Heart right ventricle (tissue), 16 donors: ENCODE results near the gene CACNA1A. TPM values are rescaled to one million over a fixed set of nuclear protein-coding genes. Genes with fewer than 3 reads are reported as not detected.

ENCODE experiments used
- ATAC-seq, 8 donors: fragments of 200-7000 bp; cut with Tn5 transposase; one replicate each; pipeline ENCODE4 v1.9.1; 2020; ENCODE audit warnings: mild to moderate bottlenecking in 8 of 8, moderate library complexity in 8 of 8, moderate number of reproducible peaks in 1 of 8
- DNase-seq, 2 donors: peaks; one replicate each; pipeline ENCODE4 v3.0.0-alpha.2; 2020
- H3K27ac ChIP-seq, 10 donors: fragments of 200-600 bp; sonication (generic) in 2 of 10; one replicate each; pipeline versions ENCODE4 v1.5.0 to v1.8.0; 2020 to 2022; ENCODE audit warnings: mild to moderate bottlenecking in 3 of 10
- H3K27me3 ChIP-seq, 7 donors: fragments of 200-600 bp; one replicate each; pipeline ENCODE4 v1.8.0; 2021 to 2022; ENCODE audit warnings: mild to moderate bottlenecking in 2 of 7
- H3K36me3 ChIP-seq, 9 donors: fragments of 200-600 bp; sonication (generic) in 1 of 9; one replicate each; pipeline versions ENCODE4 v1.5.0 to v1.8.0; 2020 to 2022; ENCODE audit warnings: mild to moderate bottlenecking in 2 of 9
- H3K4me1 ChIP-seq, 9 donors: fragments of 200-600 bp; sonication (generic) in 1 of 9; one replicate each; pipeline versions ENCODE4 v1.5.0 to v1.8.0; 2020 to 2022; ENCODE audit warnings: mild to moderate bottlenecking in 4 of 9
- H3K4me3 ChIP-seq, 10 donors: fragments of 200-600 bp; sonication (generic) in 2 of 10; one replicate each; pipeline versions ENCODE4 v1.5.0 to v1.8.0; 2020 to 2022; ENCODE audit warnings: mild to moderate bottlenecking in 7 of 10, moderate library complexity in 2 of 10
- H3K9me3 ChIP-seq, 11 donors: fragments of 200-600 bp in 10 of 11; sonication (generic) in 2 of 11; one replicate each; pipeline versions ENCODE4 v1.5.0 to v1.8.0; 2013 to 2022; ENCODE audit warnings: mild to moderate bottlenecking in 2 of 11, control low read depth in 1 of 11, moderate library complexity in 1 of 11
- WGBS, 2 donors: extraction: QIAGEN DNeasy Blood & Tissue Kit; methylation state at CpG; one replicate each; pipeline ENCODE4 v1.1.7; 2013; ENCODE audit warnings: inconsistent platforms in 1 of 2; 5-methylcytosine and 5-hydroxymethylcytosine counted together
- intact Hi-C, 10 donors: fragments of 100-400 bp; cut with DNase I; formaldehyde crosslinking; loops; one replicate each; pipeline versions ENCODE4 v1.11.1 to v1.14.2; 2022
- polyA plus RNA-seq, 2 donors: library from polyadenylated mRNA; stranded (reverse); fragments of 200-250 nt; gene quantifications; one replicate each; pipeline ENCODE4 v1.2.3, GENCODE V29; 2013
- total RNA-seq, 10 donors: library from RNA; stranded (reverse); fragmentation: NEBNext Ultra II Directional in 3 of 10; extraction: Animal tissue kit (Norgen Biotek cat#: 25700) in 3 of 10; gene quantifications; one replicate each; pipeline versions ENCODE4 v1.2.1 to v1.2.4, GENCODE V29; 2021 to 2023
- TF ChIP-seq, protein P1 (sequence below), 9 donors: fragments of 200-600 bp; sonication (generic) in 2 of 9; IDR thresholded peaks; one replicate each; pipeline versions ENCODE4 v1.5.0 to v1.8.0; 2021 to 2022; ENCODE audit warnings: antibody characterized with exemption in 9 of 9, mild to moderate bottlenecking in 5 of 9, moderate library complexity in 1 of 9
- donor health status: Arrhythmogenic right ventricular cardiomyopathy.
- donor health status: ischemic (EF 13 %, LVEDD 7.1; RV severe dilation, severe dysfunction).
- donor health status: healthy with polysubstance abuse.
- donor health status: DM: no; HTN: yes; CAD: no.
- donor health status: DM: no; HTN: no; CAD: no.
- donor health status: ischemic (EF 25% LVEDD 6.9; RV normal size, moderate dysfunction).
- donor health status: ischemic (EF 25% LVEDD 5.7; RV mildly dilated, moderate dysfunction).
- donor health status: healthy.
- donor health status: DM: yes; HTN: yes; CAD: no.
- donor health status: Ischemic cardiomyopathy.
- donor health status: ischemic (EF 35%, LVEDD 5.7; RV mildly dilated, moderate dysfunction).
- donor health status: nonischemic (EF 11% LVEDD 7.7; RV severe dilation, severe dysfunction).
- donor health status: DM: yes; HTN: yes; CAD: no.
- donor health status: PGD.
- donor health status: ischemic (EF 29% LVEDD 5.4; RV normal size, mild dysfunction).
- donor health status: nonischemic (EF 23%, LVEDD 6.1; RV moderate dilation, normal function).

Gene CACNA1A
- total and polyA plus RNA-seq, 12 donors, result 0.21 to 2.3 (median 0.66) TPM

DNA sequence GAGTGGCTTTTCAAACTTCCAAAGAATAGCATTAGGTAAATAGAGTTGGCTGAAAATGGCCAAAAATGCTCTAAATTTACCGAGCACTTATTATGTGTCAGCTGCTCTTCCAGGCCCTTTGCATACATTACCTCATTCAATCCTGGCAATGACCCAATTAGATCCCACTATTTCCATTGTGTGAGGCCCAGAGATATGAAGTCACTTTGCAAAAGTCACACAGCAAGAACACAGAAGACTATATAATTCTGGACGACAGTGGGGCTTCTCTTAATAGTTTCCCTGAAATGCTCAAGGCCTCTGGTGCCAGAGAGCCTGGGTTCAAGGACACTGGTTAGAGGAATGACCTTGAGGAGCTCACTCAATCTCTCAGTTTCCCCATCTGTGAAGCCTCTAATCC lies 209.3 kb downstream of the CACNA1A start:
- Histone ChIP-seq H3K4me1 (no peaks in the 10 kb centered on the region), H3K9me3 (no peaks in the 10 kb centered on the region), H3K36me3 (no peaks in the 10 kb centered on the region), H3K4me3 (no peak overlapping the region), H3K27ac (no peak overlapping the region), H3K27me3 (peaks cover 6 to 62% (median 42%) of the 10 kb centered on the region in 7 donors)
- DNase-seq (no peak), ATAC-seq (no peak)
- TF ChIP-seq, protein P1, sequence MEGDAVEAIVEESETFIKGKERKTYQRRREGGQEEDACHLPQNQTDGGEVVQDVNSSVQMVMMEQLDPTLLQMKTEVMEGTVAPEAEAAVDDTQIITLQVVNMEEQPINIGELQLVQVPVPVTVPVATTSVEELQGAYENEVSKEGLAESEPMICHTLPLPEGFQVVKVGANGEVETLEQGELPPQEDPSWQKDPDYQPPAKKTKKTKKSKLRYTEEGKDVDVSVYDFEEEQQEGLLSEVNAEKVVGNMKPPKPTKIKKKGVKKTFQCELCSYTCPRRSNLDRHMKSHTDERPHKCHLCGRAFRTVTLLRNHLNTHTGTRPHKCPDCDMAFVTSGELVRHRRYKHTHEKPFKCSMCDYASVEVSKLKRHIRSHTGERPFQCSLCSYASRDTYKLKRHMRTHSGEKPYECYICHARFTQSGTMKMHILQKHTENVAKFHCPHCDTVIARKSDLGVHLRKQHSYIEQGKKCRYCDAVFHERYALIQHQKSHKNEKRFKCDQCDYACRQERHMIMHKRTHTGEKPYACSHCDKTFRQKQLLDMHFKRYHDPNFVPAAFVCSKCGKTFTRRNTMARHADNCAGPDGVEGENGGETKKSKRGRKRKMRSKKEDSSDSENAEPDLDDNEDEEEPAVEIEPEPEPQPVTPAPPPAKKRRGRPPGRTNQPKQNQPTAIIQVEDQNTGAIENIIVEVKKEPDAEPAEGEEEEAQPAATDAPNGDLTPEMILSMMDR (IDR thresholded peaks at IDR 0.05), result no peak
- WGBS, 2 donors, result 70 to 77% methylated on average over 2 of the region's 2 CpGs
- intact Hi-C loops, result loop anchor here in 1 of 10 donors (10.0 kb wide), 1 partner anchor 138 kb away; no protein-coding TSS in a partner anchor

DNA sequence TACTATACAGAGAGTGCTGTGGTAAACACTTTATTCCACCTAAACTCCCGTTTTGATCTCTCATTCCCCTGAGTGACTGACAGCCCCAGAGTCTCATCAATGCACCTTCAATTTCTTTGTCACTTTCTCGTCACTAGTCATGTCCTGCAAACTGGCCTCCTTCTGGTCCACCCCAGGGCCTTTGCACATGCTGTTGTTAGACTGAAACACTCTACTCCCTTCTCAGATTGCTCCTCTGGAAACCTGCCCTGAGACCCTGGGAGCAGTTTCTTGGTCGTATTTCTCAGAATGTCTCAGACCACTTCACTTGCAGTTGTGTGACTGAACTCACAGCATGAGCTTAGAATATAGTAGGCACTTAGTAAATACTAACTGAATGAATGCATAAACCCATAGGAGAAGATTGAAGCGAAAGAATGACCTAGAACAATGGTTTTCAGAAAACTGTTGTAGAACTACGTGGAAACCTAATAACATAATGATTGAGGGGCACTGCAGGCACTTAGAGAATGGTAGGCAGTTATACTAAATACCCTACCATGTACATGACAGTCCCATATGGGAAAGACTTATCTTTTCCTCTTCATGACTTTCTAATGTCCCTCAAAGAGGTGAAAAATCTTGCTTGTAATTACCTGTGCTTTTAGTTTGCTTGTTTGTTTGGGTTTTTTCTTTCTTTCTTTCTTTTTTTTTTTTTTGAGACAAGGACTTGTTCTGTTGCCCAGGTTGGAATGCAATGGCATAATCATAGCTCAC lies 211.3 kb downstream of the CACNA1A start:
- Histone ChIP-seq H3K4me3 (no peak overlapping the region), H3K27ac (no peak overlapping the region), H3K36me3 (no peaks in the 10 kb centered on the region), H3K4me1 (no peaks in the 10 kb centered on the region), H3K27me3 (peaks cover 6 to 44% (median 30%) of the 10 kb centered on the region in 7 donors), H3K9me3 (no peaks in the 10 kb centered on the region)
- WGBS, 2 donors, result 76 to 81% methylated on average over 5 of the region's 5 CpGs
- DNase-seq (no peak), ATAC-seq (no peak)
- intact Hi-C loops, result loop anchor here in 1 of 10 donors (10.0 kb wide), 1 partner anchor 140 kb away; no protein-coding TSS in a partner anchor
- TF ChIP-seq, protein P1 (IDR thresholded peaks at IDR 0.05), result no peak

DNA sequence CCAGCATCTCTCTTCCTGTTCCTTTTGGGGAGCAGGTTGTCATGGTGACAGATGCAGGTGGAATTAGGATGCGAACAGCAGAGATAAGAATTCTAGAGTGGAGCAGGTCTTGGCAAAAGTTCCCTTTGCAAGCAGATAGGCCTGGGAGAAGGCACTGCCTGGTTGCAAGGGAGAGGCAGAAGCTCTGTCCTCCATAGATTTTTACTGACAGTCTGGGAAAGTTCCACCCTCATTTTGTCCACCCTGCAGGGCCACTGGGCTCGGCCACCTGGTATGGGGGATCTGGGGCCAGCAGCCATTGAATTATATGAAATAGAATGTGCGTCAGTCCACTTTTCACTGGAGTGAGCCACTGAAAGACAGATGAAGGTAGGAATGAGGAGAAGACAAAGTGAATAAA lies 214.4 kb downstream of the CACNA1A start:
- Histone ChIP-seq H3K4me3 (no peak overlapping the region), H3K9me3 (no peaks in the 10 kb centered on the region), H3K27ac (no peak overlapping the region), H3K36me3 (no peaks in the 10 kb centered on the region), H3K4me1 (no peaks in the 10 kb centered on the region), H3K27me3 (peaks cover 0 to 14% (median 0%) of the 10 kb centered on the region in 7 donors)
- ATAC-seq (no peak), DNase-seq (no peak)
- TF ChIP-seq, protein P1 (IDR thresholded peaks at IDR 0.05), result no peak
- intact Hi-C loops, result loop anchor here in 1 of 10 donors (10.0 kb wide), 1 partner anchor 143 kb away; no protein-coding TSS in a partner anchor
- WGBS, 2 donors, result 76 to 83% methylated on average over 3 of the region's 3 CpGs

DNA sequence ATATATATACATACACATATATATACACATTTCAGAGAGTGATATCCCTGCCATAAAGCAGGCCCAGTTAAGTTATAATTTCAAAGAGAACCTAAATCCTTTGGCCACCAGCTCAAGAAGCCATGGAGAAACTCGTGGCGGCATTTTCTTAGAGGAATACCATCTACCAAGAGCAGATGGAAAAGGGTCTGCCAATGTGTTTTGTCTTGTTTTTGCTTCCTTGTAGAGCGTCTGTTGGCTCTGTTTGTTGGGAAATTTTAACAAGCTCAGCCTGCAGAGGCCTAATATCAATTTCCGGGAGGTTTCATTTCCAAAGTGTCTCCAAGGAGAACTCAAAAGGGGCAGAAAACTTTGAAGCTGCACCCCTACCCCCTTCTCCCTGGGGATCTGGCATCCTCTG lies 215.5 kb downstream of the CACNA1A start:
- DNase-seq, result no peak

More for the DNA sequence above, 215.5 kb downstream of the CACNA1A start:
- no peaks in the 10 kb centered on the region for H3K36me3 ChIP-seq
- intact Hi-C loops, result loop anchor here in 1 of 10 donors (10.0 kb wide), 1 partner anchor 144 kb away; no protein-coding TSS in a partner anchor
- H3K27me3 ChIP-seq, result peaks cover 0 to 15% (median 0%) of the 10 kb centered on the region in 7 donors
- 73 to 87% methylated on average over 4 of the region's 4 CpGs for WGBS, 2 donors
- no peak overlapping the region for H3K27ac ChIP-seq
- ATAC-seq, result no peak
- no peaks in the 10 kb centered on the region for H3K4me1 ChIP-seq
- TF ChIP-seq, protein P1 (IDR thresholded peaks at IDR 0.05), result no peak
- H3K9me3 ChIP-seq, result no peaks in the 10 kb centered on the region
- H3K4me3 ChIP-seq, result no peak overlapping the region
